Left lung (tissue), 10 donors: ENCODE data around the gene TMEM131L. TPM values are rescaled to one million over a fixed set of nuclear protein-coding genes. Genes with fewer than 3 reads are reported as not detected.

Experiments
- ATAC-seq: fragments of 200-7000 bp; cut with Tn5 transposase; one replicate; pipeline ENCODE4 v1.9.1; 2020; ENCODE audit warnings: moderate library complexity
- DNase-seq, 4 donors: peaks; one replicate each; pipeline ENCODE4 v3.0.0-alpha.2; 2013 to 2020
- H3K27ac ChIP-seq, 2 donors: fragments of 200-600 bp; sonication (generic) in 1 of 2; one replicate each; pipeline versions ENCODE4 v1.5.0 to v1.8.0; 2020 to 2021
- H3K27me3 ChIP-seq, 2 donors: fragments of 200-600 bp; sonication (generic) in 1 of 2; one replicate each; pipeline versions ENCODE4 v1.5.0 to v1.8.0; 2020 to 2021
- H3K36me3 ChIP-seq, 2 donors: fragments of 200-600 bp; sonication (generic) in 1 of 2; one replicate each; pipeline versions ENCODE4 v1.5.0 to v1.8.0; 2020 to 2021
- H3K4me1 ChIP-seq, 2 donors: fragments of 200-600 bp; one replicate each; pipeline ENCODE4 v1.8.0; 2021
- H3K4me3 ChIP-seq, 2 donors: fragments of 200-600 bp; sonication (generic) in 1 of 2; one replicate each; pipeline versions ENCODE4 v1.5.0 to v1.8.0; 2020 to 2021; ENCODE audit warnings: mild to moderate bottlenecking in 1 of 2
- H3K9me3 ChIP-seq, 2 donors: fragments of 200-600 bp; sonication (generic) in 1 of 2; one replicate each; pipeline versions ENCODE4 v1.5.0 to v1.8.0; 2020 to 2021
- intact Hi-C, 2 donors: fragments of 100-400 bp; cut with DNase I; formaldehyde crosslinking; loops; one replicate each; pipeline versions ENCODE4 v1.11.2 to v1.14.2; 2022
- polyA plus RNA-seq, 6 donors: library from polyadenylated mRNA; unstranded; fragments of 120-200 nt; gene quantifications; one replicate each; pipeline ENCODE4 v1.2.1, GENCODE V29; 2013; ENCODE audit not compliant: insufficient read length in 6 of 6
- total RNA-seq, 2 donors: library from RNA; stranded (reverse); fragmentation: NEBNext Ultra II Directional; extraction: Animal tissue kit (Norgen Biotek cat#: 25700); gene quantifications; one replicate each; pipeline ENCODE4 v1.2.1, GENCODE V29; 2021
- TF ChIP-seq, protein P1 (sequence below), 2 donors: fragments of 200-600 bp; sonication (generic) in 1 of 2; IDR thresholded peaks; one replicate each; pipeline versions ENCODE4 v1.5.0 to v1.8.0; 2021; ENCODE audit warnings: antibody characterized with exemption in 2 of 2
- donor health status: DM: no; HTN: yes; CAD: no.
- donor health status: DM: no; HTN: no; CAD: no.

The TMEM131L gene
- total and polyA plus RNA-seq, 8 donors: 17.6 to 34.2 (median 30.4) TPM

DNA sequence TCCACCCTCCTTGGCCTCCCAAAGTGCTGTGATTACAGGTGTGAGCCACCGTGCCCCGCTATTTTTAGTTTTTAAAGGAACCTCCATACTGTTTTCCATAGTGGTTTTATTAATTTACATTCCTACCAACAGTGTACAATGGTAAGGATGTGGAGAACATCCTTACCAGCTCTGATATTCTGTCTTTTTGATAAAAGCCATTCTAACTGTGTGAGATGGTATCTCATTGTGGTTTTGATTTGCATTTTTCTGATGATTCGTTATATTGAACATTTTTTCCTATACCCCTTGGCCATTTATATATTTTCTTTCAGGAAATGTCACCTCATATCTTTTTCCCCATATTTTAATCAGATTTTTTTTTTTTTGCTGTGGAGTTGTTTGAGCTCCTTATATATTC, 203.7 kb downstream of the TMEM131L start:
- TF ChIP-seq, protein P1, sequence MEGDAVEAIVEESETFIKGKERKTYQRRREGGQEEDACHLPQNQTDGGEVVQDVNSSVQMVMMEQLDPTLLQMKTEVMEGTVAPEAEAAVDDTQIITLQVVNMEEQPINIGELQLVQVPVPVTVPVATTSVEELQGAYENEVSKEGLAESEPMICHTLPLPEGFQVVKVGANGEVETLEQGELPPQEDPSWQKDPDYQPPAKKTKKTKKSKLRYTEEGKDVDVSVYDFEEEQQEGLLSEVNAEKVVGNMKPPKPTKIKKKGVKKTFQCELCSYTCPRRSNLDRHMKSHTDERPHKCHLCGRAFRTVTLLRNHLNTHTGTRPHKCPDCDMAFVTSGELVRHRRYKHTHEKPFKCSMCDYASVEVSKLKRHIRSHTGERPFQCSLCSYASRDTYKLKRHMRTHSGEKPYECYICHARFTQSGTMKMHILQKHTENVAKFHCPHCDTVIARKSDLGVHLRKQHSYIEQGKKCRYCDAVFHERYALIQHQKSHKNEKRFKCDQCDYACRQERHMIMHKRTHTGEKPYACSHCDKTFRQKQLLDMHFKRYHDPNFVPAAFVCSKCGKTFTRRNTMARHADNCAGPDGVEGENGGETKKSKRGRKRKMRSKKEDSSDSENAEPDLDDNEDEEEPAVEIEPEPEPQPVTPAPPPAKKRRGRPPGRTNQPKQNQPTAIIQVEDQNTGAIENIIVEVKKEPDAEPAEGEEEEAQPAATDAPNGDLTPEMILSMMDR (IDR thresholded peaks at IDR 0.05): no peak

DNA sequence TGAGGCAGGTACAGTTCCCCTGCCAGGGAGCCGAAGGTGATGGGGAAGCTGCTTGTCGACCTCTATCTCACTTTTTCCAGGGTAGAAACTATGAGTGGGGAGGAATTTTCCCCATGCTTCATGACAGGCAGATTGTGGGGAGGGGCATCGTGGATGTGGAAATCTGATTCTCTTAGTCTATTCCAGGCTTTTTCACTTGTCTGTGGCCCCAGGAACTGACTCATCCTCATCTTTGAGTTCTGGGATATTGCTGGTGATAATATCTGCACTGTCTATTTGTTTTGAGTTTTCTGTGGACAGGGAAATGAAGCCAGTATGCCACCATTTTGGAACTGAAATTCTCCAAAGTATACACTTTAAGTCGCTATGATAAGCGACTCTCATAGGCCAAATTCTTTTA, 210.3 kb downstream of the TMEM131L start:
- Histone ChIP-seq H3K36me3 (no peaks in the 10 kb centered on the region), H3K27ac (peak overlapping the region in 1 of 2 donors; percentile 14), H3K27me3 (no peaks in the 10 kb centered on the region), H3K4me3 (no peak overlapping the region), H3K9me3 (peaks cover 0 to 10% of the 10 kb centered on the region in 2 donors), H3K4me1 (peaks cover 0 to 30% of the 10 kb centered on the region in 2 donors)
- DNase-seq (no peak), ATAC-seq (no peak)
- TF ChIP-seq, protein P1 (IDR thresholded peaks at IDR 0.05): no peak
- intact Hi-C loops: no loop called here

More for the DNA sequence above, 203.7 kb downstream of the TMEM131L start:
- Histone ChIP-seq H3K4me3 (no peak overlapping the region), H3K36me3 (no peaks in the 10 kb centered on the region), H3K9me3 (peaks cover 0 to 3% of the 10 kb centered on the region in 2 donors), H3K27ac (no peak overlapping the region), H3K27me3 (no peaks in the 10 kb centered on the region), H3K4me1 (no peaks in the 10 kb centered on the region)
- ATAC-seq: no peak
- intact Hi-C loops: no loop called here
- DNase-seq: no peak

DNA sequence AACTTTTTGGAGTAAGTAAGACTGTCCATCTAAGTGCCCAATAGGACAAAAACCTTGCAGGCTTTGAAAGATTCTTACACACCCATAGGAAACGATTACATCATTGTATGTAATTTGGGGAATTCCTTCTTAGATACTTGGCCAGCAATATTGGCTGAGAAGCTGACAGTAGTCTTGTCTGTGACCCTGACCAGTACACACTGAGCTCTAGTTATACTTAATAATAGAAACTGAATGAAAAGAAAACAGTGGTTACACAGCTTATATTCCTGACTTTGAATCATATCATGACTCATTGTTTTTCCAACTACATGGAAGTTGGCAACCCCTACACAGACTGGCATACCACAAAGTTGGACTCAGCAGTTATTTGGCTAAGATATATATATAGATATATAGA, 210.8 kb downstream of the TMEM131L start:
- no peaks in the 10 kb centered on the region for H3K36me3 ChIP-seq
- H3K27ac ChIP-seq: peak overlapping the region in 1 of 2 donors; percentile 14
- intact Hi-C loops: no loop called here
- ATAC-seq (peak; percentile 86), DNase-seq (no peak)
- no peak overlapping the region for H3K4me3 ChIP-seq
- no peaks in the 10 kb centered on the region for H3K27me3 ChIP-seq
- TF ChIP-seq, protein P1 (IDR thresholded peaks at IDR 0.05): no peak
- peaks cover 0 to 10% of the 10 kb centered on the region in 2 donors for H3K9me3 ChIP-seq
- H3K4me1 ChIP-seq: peaks cover 0 to 30% of the 10 kb centered on the region in 2 donors

DNA sequence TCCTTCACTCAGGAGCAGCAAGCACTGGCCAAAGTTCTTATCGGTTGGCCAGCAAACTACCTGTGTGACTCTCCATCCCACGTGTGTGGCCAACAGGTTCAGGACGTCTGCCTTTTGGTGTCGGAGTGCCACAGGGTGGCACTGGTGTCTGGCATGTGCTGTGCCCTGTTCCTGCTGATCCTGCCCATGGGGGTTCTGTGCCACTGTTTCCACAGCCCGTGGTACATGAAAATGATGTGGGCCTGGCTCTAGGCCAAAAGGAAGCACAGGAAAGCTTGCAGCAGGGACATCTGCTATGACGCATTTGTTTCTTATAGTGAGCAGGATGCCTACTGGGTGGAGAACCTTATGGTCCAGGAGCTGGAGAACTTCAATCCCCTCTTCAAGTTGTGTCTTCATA, 213.3 kb downstream of the TMEM131L start:
- H3K36me3 ChIP-seq: no peaks in the 10 kb centered on the region
- intact Hi-C loops: no loop called here
- H3K27me3 ChIP-seq: peaks cover 0 to 12% of the 10 kb centered on the region in 2 donors
- DNase-seq (no peak), ATAC-seq (no peak)
- H3K4me1 ChIP-seq: peaks cover 3 to 48% of the 10 kb centered on the region in 2 donors
- peaks cover 0 to 10% of the 10 kb centered on the region in 2 donors for H3K9me3 ChIP-seq
- peak overlapping the region in 1 of 2 donors; percentile 60 for H3K27ac ChIP-seq
- TF ChIP-seq, protein P1 (IDR thresholded peaks at IDR 0.05): no peak
- no peak overlapping the region for H3K4me3 ChIP-seq

DNA sequence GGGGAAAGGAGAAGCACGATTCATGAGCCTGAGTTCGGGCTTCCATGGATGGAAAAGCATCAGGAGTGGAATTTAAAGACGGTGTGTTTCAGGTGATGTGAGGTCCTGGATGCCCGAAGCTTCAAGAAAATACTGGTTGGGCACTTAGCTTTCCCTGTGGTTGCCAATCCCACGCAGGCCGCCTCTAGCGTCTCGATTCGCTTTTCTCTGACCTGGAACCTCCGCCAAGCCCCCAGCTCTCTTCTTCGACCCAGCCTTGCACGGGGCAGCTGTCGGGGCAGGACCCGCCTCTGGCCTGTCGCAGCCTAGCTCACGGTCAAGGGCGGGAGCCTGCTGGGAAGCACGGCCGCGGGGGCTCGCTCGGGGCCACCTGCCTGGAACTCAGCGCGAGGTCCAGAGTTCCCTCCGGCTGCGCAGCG, 217.6 kb downstream of the TMEM131L start:
- Histone ChIP-seq H3K4me3 (peak overlapping the region; percentile 71 to 84), H3K4me1 (peaks cover 3 to 40% of the 10 kb centered on the region in 2 donors), H3K27ac (peak overlapping the region; percentile 72 to 97), H3K27me3 (peaks cover 0 to 16% of the 10 kb centered on the region in 2 donors), H3K36me3 (peaks cover 0 to 17% of the 10 kb centered on the region in 2 donors), H3K9me3 (peaks cover 0 to 13% of the 10 kb centered on the region in 2 donors)
- DNase-seq (no peak), ATAC-seq (no peak)
- intact Hi-C loops: no loop called here
- TF ChIP-seq, protein P1 (IDR thresholded peaks at IDR 0.05): no peak
